H1 (cell line): Measurements from ENCODE around the gene EMD. TPM values are rescaled to one million over a fixed set of nuclear protein-coding genes. Genes with fewer than 3 reads are reported as not detected.

Experiments
- CBX5 ChIP-seq: fragments of 300-800, 300-1000 bp; sonication (generic); IDR thresholded peaks from 2 replicates; pipeline ENCODE4 v1.7.1; 2016; ENCODE audit warnings: antibody characterized with exemption, low read length, low read depth
- CHD1 ChIP-seq: IDR thresholded peaks from 2 replicates; pipeline ENCODE4 v1.6.1; 2012; ENCODE audit warnings: low read depth, low read length, improper control_type of control experiment
- CTBP2 ChIP-seq: IDR thresholded peaks from 2 replicates; pipeline ENCODE4 v1.7.0; 2011; ENCODE audit warnings: borderline replicate concordance, mild to moderate bottlenecking, moderate library complexity, mixed read lengths, low read length; ENCODE audit not compliant: insufficient read depth, insufficient read length
- CTCF ChIP-seq, 3 experiments: IDR thresholded peaks; 1 replicate in 2 of 3; 2 replicates in 1 of 3; pipeline versions ENCODE4 v1.5.1 to v1.6.1; 2011; ENCODE audit warnings: low read length in 3 of 3, mild to moderate bottlenecking in 3 of 3, inconsistent platforms in 2 of 3, low read depth in 1 of 3, moderate library complexity in 1 of 3; ENCODE audit not compliant: insufficient read depth in 1 of 3; ENCODE audit errors: control extremely low read depth in 1 of 3
- E2F6 ChIP-seq: IDR thresholded peaks from 2 replicates; pipeline ENCODE4 v1.6.1; 2012; ENCODE audit warnings: inconsistent platforms
- MAX ChIP-seq: IDR thresholded peaks from 2 replicates; pipeline ENCODE4 v1.6.1; 2012; ENCODE audit warnings: inconsistent platforms
- POLR2A ChIP-seq, 2 experiments: IDR thresholded peaks; 1 replicate in 1 of 2; 2 replicates in 1 of 2; pipeline ENCODE4 v1.6.1; 2011; ENCODE audit warnings: low read depth in 2 of 2, low read length in 2 of 2, mild to moderate bottlenecking in 2 of 2; ENCODE audit errors: control extremely low read depth in 1 of 2
- RAD21 ChIP-seq, 2 experiments: IDR thresholded peaks in 1 of 2; conservative IDR thresholded peaks in 1 of 2; 2 replicates each; pipeline ENCODE4 v1.6.1; 2011; ENCODE audit warnings: low read depth in 2 of 2, low read length in 2 of 2, improper control_type of control experiment in 1 of 2, inconsistent platforms in 1 of 2, mild to moderate bottlenecking in 1 of 2, moderate library complexity in 1 of 2
- SAP30 ChIP-seq: fragments of 300-600 bp; sonication (generic); IDR thresholded peaks from 2 replicates; pipeline ENCODE4 v1.7.1; 2012; ENCODE audit warnings: low read length, moderate library complexity, mild to moderate bottlenecking, inconsistent platforms; ENCODE audit not compliant: insufficient read depth, insufficient replicate concordance
- SIN3A ChIP-seq, 2 experiments: IDR thresholded peaks in 1 of 2; conservative IDR thresholded peaks in 1 of 2; 2 replicates each; pipeline ENCODE4 v1.6.1; 2011 to 2012; ENCODE audit warnings: low read length in 2 of 2, improper control_type of control experiment in 1 of 2, low read depth in 1 of 2, mild to moderate bottlenecking in 1 of 2
- ZNF274 ChIP-seq: IDR thresholded peaks from 2 replicates; pipeline ENCODE4 v1.7.0; 2012; ENCODE audit warnings: low read length, borderline replicate concordance; ENCODE audit errors: extremely low read depth
- polyA plus RNA-seq, 7 experiments: library from polyadenylated mRNA; depleted of rRNA in 3 of 7; stranded (reverse) in 5 of 7; unstranded in 2 of 7; fragments of >200 nt in 5 of 7; fragments of 200-250 nt in 2 of 7; gene quantifications; 1 replicate in 5 of 7; 2 replicates in 1 of 7; 4 replicates in 1 of 7; pipeline versions ENCODE4 v1.2.1 to v1.2.3, GENCODE V29; 2011 to 2013; ENCODE audit warnings: missing spikeins in 2 of 7, mixed read lengths in 2 of 7
- total RNA-seq: library from RNA; stranded (reverse); fragmentation: NEBNext Ultra II Directional; extraction: Animal tissue kit (Norgen Biotek cat#: 25700); gene quantifications from 2 replicates; pipeline ENCODE4 v1.2.1, GENCODE V29; 2021
- TF ChIP-seq, protein P1 (sequence below): IDR thresholded peaks from 2 replicates; pipeline ENCODE4 v1.6.1; 2012; ENCODE audit warnings: low read length, inconsistent platforms

Gene EMD
- total and polyA plus RNA-seq, 2 of the 8 experiments (the other 6 are each of a cell fraction or from before 2014, with no cell fraction given) = 45.5 to 109 TPM

- TF ChIP-seq CTCF (IDR thresholded peaks at IDR 0.05; ENCODE audit: control extremely low read depth in 1 of 3, insufficient read depth in 1 of 3, low read depth in 1 of 3, low read length in 3 of 3) = peak in 2 of 3 experiments; percentile 53 to 70; a peak in 3 of 4 replicates
- TF ChIP-seq MAX = peak; percentile 88
- peak; percentile 34 to 85; a peak in 2 of 4 replicates for TF ChIP-seq SIN3A (conservative IDR thresholded peaks at IDR 0.05 in 1 of 2, IDR thresholded peaks at IDR 0.05 in 1 of 2; ENCODE audit: low read depth in 1 of 2, low read length in 2 of 2)
- no peak; a peak in 1 of 3 replicates for TF ChIP-seq POLR2A (IDR thresholded peaks at IDR 0.05; ENCODE audit: control extremely low read depth in 1 of 2, low read depth in 2 of 2, low read length in 2 of 2)
- TF ChIP-seq ZNF274 = no peak
- TF ChIP-seq, protein P1, sequence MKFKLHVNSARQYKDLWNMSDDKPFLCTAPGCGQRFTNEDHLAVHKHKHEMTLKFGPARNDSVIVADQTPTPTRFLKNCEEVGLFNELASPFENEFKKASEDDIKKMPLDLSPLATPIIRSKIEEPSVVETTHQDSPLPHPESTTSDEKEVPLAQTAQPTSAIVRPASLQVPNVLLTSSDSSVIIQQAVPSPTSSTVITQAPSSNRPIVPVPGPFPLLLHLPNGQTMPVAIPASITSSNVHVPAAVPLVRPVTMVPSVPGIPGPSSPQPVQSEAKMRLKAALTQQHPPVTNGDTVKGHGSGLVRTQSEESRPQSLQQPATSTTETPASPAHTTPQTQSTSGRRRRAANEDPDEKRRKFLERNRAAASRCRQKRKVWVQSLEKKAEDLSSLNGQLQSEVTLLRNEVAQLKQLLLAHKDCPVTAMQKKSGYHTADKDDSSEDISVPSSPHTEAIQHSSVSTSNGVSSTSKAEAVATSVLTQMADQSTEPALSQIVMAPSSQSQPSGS = 0 out of 2 replicates have a peak, but pooled peaks have one; percentile 3
- TF ChIP-seq CBX5 = no peak
- TF ChIP-seq E2F6 = peak; percentile 50; the same call in 1 of the 2 replicates
- TF ChIP-seq CTBP2 = no peak
- TF ChIP-seq RAD21 (IDR thresholded peaks at IDR 0.05 in 1 of 2, conservative IDR thresholded peaks at IDR 0.05 in 1 of 2; ENCODE audit: low read depth in 2 of 2, low read length in 2 of 2) = peak; percentile 5 to 30; a peak in 2 of 4 replicates
- peak; percentile 32 for TF ChIP-seq SAP30
- 0 out of 2 replicates have a peak, but pooled peaks have one; percentile 16 for TF ChIP-seq CHD1
- TF ChIP-seq, all 59 proteins: peak for 10
These were observed 19.8 kb downstream of the EMD start (continued) for GRCh38 chrX:154398668-154399526.
